COR-L47 (cell line): Measurements from ENCODE around the gene CDC42BPG.

Source experiments
- DNase-seq: peaks from one replicate; lab custom pipeline; 2025; lab: John Stamatoyannopoulos, UW

CDC42BPG gene, protein sequence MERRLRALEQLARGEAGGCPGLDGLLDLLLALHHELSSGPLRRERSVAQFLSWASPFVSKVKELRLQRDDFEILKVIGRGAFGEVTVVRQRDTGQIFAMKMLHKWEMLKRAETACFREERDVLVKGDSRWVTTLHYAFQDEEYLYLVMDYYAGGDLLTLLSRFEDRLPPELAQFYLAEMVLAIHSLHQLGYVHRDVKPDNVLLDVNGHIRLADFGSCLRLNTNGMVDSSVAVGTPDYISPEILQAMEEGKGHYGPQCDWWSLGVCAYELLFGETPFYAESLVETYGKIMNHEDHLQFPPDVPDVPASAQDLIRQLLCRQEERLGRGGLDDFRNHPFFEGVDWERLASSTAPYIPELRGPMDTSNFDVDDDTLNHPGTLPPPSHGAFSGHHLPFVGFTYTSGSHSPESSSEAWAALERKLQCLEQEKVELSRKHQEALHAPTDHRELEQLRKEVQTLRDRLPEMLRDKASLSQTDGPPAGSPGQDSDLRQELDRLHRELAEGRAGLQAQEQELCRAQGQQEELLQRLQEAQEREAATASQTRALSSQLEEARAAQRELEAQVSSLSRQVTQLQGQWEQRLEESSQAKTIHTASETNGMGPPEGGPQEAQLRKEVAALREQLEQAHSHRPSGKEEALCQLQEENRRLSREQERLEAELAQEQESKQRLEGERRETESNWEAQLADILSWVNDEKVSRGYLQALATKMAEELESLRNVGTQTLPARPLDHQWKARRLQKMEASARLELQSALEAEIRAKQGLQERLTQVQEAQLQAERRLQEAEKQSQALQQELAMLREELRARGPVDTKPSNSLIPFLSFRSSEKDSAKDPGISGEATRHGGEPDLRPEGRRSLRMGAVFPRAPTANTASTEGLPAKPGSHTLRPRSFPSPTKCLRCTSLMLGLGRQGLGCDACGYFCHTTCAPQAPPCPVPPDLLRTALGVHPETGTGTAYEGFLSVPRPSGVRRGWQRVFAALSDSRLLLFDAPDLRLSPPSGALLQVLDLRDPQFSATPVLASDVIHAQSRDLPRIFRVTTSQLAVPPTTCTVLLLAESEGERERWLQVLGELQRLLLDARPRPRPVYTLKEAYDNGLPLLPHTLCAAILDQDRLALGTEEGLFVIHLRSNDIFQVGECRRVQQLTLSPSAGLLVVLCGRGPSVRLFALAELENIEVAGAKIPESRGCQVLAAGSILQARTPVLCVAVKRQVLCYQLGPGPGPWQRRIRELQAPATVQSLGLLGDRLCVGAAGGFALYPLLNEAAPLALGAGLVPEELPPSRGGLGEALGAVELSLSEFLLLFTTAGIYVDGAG (N-terminal part only)

DNA sequence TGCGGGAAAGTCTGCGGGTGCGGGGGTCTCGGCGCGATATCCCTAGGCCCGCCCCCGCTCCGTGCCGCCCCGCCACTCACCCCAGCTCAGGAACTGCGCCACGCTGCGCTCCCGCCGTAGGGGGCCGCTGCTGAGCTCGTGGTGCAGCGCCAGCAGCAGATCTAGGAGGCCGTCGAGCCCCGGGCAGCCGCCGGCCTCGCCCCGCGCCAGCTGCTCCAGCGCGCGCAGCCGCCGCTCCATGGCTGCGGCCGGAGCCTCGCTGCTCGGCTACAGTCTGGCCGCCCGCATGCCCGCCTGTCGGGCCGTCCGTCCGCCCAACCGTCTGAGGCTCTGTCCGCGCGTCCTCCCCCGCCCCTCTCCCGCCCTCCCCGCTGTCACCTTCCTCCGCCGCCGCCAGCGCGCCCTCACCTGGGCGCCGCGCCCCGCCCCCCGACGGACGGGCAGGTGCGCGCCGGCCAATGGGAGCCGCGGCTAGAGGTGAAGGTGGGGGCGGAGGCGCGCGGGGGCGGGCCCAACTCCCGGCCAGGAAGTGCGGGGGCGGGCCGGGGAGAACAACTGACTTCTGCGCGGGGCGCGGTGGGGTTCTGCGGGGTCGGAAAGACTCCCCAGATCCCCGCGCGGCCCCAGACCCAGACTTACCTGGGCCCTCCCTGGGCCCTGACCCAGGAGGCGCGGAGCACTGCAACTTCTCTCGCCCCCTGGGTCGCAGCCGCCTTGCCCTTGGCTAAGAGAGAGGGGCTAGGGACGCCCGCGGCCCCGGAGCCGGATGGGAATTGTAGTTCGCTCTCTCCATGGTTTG, at the start of gene CDC42BPG:
Gene CDC42BPG, minus strand, starts transcription at position 324 of the 799 bp plus-strand sequence. Its CDS starts 84 bp downstream, at position 240.
- DNase-seq = peak; percentile 80

DNA sequence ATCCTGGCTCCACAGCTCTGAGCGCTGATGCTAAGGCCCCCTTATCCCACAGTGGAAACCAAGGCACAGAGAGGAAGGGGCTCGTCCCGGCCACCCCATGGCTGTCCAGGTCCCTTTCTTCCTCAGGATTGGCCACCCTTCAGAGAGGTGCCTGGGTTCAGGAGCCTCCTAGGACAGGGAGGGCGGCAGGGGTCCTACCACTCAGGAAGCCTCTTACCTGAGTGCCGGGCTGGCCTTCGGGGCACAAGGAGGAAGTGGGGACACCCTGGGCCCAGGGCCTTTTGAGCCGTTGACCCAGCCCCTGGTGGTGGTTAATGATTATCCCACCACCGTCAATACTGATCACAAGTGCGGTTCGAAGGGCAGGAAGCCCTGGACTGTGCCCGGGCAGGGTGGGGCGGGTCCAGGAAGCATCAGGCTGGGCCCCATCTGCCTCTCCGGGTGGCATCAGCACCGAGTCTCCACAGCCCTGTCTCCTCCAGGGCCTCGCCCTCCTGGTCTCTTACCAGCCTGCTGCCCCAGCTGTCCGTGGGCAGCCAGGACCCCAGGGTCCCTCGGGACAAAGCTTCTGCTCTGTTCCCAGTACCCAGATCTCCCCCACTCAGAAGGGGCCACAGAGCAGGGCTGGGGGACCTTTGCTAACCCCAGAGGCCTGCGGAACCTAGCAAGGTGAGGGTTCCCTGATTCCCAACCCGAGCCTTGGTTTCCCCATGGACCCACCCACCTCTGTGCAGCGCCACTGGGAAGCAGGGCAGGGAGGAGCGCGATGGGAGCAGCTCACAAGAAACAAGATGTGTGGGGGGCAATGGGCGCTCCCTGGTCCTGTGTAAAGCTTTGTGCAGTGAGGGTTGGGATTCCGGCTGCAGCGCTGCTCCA, 49.0 kb upstream of the CDC42BPG start:
- no peak for DNase-seq

DNA sequence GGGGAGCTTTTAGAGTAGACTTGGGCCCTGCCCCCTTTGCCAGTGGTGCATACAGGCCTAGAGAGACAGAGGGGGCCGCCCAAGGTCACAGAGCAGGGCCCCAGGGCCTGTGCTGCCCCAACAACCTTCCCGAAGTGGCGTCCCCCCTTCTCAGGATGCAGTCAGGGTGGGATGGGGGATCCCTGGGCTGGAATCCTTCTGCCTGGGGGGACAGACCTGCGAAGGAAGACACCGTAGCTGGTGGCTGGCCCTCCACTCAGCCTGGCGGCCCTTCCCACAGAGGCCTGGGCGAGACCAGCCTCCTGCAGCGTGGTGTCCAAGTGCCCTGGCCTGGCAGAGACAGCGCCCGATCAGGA, 48.4 kb upstream of the CDC42BPG start:
- DNase-seq = no peak

DNA sequence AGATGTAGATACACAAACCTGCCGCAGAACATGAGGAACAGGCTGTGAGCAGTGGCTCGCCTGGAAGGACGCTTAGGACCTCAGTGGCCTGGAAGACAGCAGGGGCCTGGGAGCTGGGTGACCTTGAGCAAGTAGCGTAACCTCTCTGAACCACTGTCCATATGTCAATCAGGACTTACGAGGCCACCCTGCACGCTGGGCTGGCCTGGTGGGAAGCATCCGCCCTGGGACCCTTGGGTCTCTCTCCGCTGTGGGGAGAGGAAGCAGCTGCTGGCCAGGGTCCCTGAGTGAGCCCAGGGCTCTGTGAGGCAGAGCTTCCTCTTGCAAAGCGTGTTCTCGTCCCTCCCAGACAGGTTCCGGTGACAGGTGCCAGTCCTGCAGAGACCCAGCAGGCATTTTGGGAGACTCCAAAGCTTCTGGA, 48.0 kb upstream of the CDC42BPG start:
- no peak for DNase-seq

DNA sequence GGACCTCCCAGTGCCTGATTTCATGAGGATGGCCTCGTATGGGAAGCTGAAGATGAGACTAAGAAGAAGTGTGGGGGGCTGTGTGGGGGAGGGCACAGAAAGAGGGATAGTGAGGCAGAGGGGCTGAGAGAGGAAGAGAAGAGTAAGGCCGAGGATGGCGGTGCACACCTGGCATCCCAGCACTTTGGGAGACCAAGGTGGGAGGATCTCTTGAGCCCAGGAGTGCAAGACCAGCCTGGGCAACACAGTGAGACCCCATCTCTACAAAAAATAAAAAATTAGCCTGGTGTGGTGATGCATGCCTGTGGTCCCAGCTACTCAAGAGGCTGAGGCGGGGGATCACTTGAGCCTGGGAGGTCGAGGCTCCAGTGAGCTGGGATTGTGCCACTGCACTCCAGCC, 47.4 kb upstream of the CDC42BPG start:
- no peak for DNase-seq

DNA sequence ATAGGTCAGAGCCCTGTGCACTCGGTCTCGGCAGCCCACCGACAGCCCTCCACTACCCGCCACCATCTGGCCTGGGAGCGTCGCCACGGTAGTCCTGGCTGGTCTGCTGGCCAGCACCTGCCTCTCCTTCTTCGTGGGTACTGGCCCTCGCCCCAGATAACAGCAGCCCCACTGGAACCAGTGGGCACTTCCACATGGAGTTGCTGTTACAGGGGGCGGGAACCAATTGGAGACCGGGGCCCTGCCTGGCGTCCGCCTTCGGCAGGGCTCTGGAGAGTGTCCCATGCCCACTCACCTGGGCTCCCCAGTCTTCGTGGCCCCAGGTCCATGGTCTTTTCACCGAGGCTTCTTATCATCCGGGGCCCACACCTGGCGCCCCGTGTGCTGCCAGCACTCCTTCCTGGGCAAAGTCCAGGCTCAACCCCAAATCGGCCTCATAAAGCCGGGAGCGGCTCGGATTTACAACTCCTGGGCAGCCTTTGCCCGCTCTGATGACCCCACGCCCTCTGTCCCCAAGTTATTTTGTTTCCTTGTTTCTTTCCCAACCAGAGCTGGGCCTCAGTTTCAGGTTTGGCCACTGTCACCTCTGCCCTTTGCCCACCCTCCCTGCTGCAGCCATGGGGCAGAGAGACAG, 46.9 kb upstream of the CDC42BPG start:
- no peak for DNase-seq

DNA sequence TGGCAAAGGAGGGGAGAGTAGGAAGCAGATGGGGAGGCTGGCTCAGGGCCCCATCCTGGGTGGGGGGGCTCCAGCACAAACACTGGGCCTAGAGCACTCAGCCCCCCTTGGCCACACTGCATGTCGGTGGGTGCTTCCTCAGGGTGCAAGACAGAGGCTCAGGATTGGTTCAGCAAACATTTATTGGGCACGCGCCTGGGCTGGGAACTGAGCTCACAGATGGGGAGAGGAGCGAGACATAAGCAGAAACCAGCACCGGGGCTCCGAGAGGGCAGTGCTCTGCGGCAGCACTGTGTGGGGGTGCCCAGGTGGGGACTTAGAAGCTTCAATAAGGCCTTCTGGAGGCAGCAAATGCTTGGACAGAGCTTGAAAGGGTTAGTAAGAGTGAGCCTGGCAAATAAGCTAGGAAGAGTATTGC, 46.1 kb upstream of the CDC42BPG start:
- no peak for DNase-seq

DNA sequence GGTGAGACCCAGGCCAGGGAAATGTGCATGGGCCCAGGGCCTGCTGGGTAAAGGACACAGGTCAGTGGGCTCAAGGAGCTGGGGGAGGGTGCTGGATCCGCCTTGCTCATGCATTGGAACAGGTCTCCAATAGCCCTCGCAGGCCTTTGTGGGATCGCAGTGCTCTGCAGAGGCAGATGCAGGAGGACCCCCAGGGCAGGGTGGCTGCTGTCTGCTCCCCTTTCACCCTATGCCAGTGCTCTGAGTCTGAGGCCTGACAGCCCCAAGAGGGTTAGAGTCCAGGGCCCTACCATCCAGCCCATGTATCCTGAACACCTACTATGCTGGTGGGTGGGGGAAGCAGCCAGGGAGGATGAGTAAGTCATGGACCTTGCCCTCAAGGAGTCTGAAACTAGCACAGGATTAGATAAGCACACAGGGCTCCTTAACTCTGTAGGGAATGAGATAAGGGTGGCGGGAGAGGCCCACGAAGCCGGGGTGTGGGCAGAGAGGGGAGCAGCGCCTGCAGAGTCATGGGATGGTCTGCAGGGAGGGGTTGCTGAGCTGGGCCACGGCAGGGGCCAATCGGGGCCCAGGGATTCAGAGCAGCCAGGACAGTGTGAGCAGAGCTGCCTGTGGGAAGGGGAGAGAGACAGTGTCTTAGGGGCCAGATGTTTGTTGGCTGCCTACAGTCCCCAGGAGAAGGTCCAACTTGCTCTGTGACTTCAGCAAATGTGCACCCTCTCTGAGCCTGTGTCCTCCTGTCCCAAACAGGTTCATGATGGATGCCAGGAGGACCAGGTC, 44.5 kb upstream of the CDC42BPG start:
- DNase-seq = no peak

DNA sequence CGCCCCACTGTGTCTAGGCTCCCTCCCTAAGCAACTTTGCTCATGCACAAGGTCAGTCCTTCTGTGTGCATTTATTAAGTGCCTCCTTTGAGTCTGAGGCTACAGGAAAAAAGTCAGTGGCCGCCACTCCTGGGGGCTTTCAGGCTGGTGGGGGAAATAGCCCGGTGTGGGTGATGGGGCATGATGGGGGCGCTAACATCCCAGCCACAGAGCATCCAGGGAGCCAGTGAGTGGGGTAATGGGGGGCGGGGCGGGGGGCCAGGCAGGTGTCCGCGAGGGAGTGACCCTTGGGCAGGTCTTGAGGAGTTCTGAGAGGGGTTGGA, 43.9 kb upstream of the CDC42BPG start:
- DNase-seq = no peak

DNA sequence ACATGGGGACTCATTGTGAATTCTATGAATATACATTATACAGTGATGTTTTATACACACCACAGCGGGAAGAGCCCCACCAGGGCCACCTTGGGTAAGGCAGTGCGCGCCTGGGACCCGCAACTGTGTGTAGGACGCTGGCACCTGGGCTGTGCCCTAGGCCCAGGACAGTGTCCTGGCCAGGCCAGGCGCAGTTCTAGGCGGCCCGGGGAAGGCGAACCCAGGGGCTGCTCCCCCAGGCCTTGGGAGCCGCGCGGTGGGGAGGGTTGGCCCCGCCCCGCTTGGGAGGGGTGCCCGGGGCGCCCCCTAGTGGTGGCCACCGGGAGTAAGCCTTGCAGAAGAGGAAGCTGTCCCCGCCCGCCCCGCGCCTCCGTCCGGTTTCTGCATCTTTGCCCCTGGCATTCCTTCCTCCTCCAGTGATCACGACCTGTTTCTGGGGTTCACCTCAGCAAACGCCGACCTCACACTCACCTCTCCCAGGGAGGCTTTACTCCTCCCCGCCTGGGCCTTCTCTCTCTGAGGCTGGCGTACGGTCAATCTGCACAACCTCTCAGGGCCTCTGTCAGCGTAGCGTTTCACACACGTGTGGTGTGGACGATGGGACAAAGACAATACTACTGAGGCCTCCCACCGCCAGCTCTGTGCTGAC, 43.4 kb upstream of the CDC42BPG start:
- DNase-seq = peak; percentile 21

DNA sequence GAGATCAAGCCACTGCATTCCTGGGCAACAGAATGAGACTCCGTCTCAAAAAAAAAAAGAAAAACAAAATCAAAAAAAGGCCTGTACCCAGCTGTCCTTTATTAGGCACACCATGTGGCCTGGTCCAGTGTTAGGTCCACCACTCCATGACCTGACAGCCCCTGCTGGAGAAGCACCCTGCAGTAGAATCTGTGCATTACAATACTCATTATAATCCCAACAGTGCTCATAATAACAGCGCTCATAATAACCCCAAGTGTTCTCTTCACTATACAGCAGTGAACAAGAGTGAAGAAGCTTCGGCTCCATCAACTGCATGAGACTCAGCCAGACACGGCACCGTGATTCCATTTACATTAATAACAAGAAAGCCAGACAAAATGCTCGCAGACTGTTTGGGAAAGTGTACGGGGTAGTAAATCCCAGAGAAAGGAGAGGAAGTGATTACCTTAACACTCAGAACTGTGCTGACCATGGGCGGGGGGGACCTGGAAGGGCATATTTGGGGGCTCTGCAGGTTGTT, 42.8 kb upstream of the CDC42BPG start:
- no peak for DNase-seq

DNA sequence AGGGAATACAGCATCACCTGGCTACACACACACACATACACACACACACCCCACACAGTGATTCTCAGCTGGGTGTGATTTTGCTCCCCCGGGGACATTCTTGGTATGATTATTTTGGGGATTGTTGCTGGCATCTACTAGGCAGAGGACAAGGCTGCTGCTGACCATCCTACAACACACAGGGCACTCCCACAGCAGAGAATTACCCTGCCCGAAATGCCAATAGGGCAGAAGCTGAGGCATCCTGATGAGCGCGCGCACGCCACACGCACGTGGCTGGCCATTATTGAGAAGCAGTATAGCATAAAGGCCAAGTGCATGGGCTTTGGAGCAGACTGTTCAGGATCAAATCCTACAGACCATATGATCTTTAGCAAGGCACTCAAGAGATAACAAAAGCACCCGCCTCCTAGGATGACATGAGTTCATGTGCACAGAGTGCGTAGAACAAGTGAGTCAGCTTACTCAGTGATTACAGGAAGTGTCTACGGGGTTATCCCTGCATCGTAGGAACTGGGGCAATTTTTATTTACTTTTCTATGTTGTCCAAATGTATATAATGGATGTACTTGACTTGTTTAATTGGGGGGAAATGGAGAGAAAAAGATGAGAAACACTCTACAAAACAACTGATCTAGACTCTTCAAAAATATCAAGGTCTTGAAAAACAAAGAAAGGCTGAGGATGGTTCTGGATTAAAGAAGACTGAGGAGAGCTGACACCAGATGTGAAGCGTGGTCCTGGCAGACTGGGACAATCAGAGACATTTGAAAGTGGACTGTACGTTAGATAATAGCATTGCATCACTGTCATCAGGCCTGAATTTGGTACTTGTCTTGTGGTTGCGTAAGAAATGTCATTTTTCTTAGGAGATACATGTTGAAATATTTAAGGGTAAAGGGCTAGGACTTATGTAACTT, 41.2 kb upstream of the CDC42BPG start:
- no peak for DNase-seq

DNA sequence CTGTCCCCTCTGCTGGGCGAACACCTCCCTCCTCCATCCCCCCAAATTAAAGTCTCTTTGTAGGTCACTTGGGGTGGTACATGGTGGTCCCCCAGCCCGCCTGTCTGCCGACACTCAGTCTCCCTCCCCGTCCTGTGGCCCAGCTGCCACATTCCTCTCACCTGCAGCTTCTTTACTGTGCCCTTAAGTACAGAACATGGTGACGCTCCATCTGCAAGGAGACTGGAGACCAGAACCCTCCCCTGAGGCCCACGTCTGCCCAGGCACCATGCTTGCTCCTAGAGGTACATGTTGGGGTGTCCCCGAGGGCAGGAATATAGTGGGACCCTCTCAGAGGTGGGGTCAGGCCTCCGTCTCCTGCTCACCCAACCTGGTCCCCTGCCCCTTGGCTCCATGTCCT, 39.6 kb upstream of the CDC42BPG start:
- DNase-seq = no peak

DNA sequence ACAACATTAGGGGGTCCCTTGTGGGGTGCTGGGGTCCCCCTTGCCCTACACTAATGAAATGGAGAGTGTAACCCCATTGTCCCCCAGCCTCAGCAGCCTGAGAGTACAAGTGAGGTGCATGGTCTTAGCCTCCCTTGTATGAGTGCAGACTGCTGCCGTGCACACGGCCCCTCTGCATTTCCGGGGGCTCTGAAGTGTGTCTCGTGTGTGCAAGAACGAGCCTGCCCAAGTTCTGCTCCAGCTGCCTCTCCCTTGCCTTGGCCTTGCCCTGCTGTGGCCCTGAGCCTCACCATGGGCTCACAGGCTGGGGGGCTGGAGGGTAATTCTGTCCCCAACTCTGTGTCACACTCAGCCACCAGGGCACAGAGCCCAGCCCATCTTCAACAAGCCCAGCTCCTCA, 39.1 kb upstream of the CDC42BPG start:
- DNase-seq = no peak

DNA sequence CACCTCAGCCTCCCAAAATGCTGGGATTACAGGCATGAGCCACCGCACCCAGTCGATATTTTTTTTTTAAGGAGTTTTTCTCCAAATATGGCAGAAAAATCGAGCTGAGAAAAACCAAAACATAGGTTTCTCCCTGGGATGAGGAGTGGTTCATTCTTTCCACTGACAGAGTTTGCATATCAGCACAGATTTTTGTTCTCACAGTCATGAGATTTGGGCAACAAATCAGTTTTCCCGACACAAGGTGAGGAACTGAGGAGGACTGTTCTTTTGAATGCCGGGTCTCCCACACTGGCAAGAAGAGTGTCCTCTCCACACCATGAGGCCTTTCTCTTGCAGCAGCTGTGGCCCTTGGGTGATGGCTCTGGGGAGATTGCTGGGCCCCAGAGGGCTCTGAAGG, 37.8 kb upstream of the CDC42BPG start:
- DNase-seq = no peak

DNA sequence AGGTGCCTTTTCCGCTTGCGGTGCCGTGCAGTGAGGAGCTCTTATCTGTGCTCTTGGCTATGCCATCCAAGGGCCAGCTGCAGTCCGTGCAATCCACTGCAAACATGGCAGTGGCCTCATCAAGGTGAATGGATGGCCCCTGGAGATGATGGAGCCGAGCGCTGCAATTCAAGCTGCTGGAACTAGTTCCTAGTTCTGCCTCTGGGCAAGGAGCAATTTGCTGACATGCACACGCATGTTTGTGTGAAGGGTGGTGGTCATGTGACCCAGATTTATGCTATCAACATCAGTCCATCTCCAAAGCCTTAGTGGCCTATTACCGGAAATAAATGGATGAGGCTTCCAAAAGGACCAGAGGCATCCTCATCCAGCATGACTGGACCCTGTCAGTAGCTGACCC, 37.0 kb upstream of the CDC42BPG start:
- no peak for DNase-seq

DNA sequence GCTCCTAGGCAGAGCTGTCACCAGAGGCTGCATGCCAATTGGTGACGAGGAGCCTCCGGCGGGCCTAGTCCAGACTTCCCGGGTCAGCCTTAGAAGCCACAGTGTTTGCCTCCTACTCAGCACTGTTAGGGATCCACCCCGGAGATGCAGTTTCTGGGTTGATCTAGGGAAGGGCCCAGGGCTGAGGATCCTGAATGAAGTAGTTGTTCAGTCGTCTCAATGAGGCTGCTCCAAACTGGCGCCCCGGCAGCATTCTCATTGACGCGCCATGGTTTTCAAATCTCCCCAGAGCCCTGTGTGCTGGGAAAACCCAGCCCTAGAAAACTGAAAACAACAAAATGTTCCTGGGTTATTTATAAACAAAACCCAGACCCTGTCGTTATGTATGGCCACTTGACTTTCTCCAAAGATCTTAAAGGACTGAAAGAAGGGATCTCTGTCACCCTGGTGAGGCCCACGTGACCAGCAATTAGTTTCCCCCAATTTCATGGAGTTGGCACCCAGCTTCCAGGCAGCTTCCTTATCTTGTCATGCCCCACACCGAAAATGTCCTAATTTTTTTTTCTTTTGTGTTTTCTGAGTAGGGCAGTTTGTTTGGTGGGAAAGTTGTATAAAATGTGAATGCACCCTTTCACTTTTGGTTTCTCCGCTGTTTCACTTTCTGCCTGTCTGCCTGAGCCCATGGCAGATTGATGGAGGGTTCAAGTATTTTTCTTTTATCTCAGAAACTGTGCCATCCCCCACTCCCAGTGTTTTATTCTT, 36.0 kb upstream of the CDC42BPG start:
- no peak for DNase-seq
